Measurements from ENCODE around the gene DOCK4. TPM values are rescaled to one million over a fixed set of nuclear protein-coding genes. Genes with fewer than 3 reads are reported as not detected.

Gene DOCK4
- polyA plus RNA-seq, 1 donor (not counting 4 experiments of a cell fraction or from before 2014, with no cell fraction given), result 13.9 TPM

DNA sequence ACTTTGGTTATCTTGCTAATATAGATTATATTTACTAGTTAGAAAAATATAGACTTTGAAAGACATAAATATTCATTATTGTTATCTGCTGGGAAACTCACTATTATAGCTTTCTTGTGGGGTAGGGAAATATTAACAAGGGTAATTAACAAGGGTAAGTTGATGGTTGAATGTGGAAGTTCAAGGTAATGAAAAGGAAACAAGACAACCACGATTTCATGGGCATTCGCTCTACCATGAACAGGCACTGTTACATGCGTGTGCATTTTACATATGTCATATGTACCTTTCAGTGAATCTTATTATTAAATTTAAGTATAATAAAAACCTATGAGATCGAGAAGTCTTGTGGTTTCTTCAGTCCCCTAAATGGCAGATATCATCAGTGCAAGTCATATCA is 392.9 kb downstream of the DOCK4 start:
- Histone ChIP-seq H3K27me3 (ENCODE audit: control insufficient read depth, extremely low read depth, insufficient read depth, low read length) (no peaks in the 10 kb centered on the region), H3K4me2 (ENCODE audit: control insufficient read depth, extremely low read depth, insufficient read depth, low read depth, low read length) (no peak overlapping the region), H3K9me1 (ENCODE audit: control insufficient read depth, extremely low read depth, insufficient read depth, low read length) (no peaks in the 10 kb centered on the region), H3K79me2 (ENCODE audit: control insufficient read depth, insufficient read depth, low read length) (no peaks in the 10 kb centered on the region), H3K9ac (ENCODE audit: control insufficient read depth, extremely low read depth, insufficient read depth, low read length) (no peak overlapping the region), H2AFZ (ENCODE audit: control insufficient read depth, low read length) (no peak overlapping the region), H4K20me1 (ENCODE audit: control insufficient read depth, extremely low read depth, insufficient read depth, low read length) (no peaks in the 10 kb centered on the region), H3K4me1 (ENCODE audit: control insufficient read depth, extremely low read depth, insufficient read depth, low read length) (no peaks in the 10 kb centered on the region), H3K27ac (ENCODE audit: control insufficient read depth, insufficient read depth, low read length) (no peak overlapping the region), H3K9me3 (ENCODE audit: control insufficient read depth, low read depth, low read length) (no peaks in the 10 kb centered on the region), H3K36me3 (ENCODE audit: control insufficient read depth in 2 of 2, extremely low read depth in 1 of 2, insufficient read depth in 2 of 2, low read length in 2 of 2) (no peaks in the 10 kb centered on the region), H3K4me3 (ENCODE audit: control insufficient read depth in 2 of 3, extremely low read depth in 1 of 3, insufficient read depth in 2 of 3, low read depth in 1 of 3, low read length in 3 of 3) (no peak overlapping the region)
- TF ChIP-seq EZH2 (IDR thresholded peaks at IDR 0.05; ENCODE audit: low read length), result no peak
- TF ChIP-seq, protein P1, sequence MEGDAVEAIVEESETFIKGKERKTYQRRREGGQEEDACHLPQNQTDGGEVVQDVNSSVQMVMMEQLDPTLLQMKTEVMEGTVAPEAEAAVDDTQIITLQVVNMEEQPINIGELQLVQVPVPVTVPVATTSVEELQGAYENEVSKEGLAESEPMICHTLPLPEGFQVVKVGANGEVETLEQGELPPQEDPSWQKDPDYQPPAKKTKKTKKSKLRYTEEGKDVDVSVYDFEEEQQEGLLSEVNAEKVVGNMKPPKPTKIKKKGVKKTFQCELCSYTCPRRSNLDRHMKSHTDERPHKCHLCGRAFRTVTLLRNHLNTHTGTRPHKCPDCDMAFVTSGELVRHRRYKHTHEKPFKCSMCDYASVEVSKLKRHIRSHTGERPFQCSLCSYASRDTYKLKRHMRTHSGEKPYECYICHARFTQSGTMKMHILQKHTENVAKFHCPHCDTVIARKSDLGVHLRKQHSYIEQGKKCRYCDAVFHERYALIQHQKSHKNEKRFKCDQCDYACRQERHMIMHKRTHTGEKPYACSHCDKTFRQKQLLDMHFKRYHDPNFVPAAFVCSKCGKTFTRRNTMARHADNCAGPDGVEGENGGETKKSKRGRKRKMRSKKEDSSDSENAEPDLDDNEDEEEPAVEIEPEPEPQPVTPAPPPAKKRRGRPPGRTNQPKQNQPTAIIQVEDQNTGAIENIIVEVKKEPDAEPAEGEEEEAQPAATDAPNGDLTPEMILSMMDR (optimal IDR thresholded peaks at IDR 0.05 in 1 of 3, IDR thresholded peaks at IDR 0.05 in 1 of 3, conservative IDR thresholded peaks at IDR 0.05 in 1 of 3; ENCODE audit: extremely low read depth in 1 of 3, insufficient read depth in 2 of 3, low read length in 3 of 3), result no peak
- DNase-seq (ENCODE audit: low read depth, low spot score) (no peak), FAIRE-seq (no peak)
- dilution Hi-C loops (cut with MboI; ENCODE audit: extremely low pct_ligation_motif_present, low sequenced_read_pairs), result no loop called here

DNA sequence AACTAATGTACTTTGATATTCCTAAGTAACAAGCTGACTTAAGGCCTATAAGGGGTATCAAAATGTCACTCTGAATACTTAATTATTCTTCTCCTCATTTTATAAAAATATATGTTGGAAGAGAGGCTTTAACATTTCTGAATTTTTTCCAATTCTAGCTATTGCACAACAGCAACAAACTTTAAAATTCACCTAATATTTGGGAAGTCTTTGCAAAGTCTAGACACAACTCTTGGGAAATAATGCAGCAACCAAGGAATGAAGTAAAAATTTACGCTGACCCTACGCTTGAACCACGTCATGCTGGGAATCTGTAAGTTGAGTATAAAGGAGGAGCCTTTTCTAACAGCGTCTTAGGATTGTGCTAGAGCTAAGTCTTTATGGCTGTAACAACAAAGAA is 400.0 kb downstream of the DOCK4 start:
- no peaks in the 10 kb centered on the region for H3K36me3 ChIP-seq (ENCODE audit: control insufficient read depth in 2 of 2, extremely low read depth in 1 of 2, insufficient read depth in 2 of 2, low read length in 2 of 2)
- H3K27me3 ChIP-seq (ENCODE audit: control insufficient read depth, extremely low read depth, insufficient read depth, low read length), result no peaks in the 10 kb centered on the region
- no peak overlapping the region for H3K9ac ChIP-seq (ENCODE audit: control insufficient read depth, extremely low read depth, insufficient read depth, low read length)
- H3K9me3 ChIP-seq (ENCODE audit: control insufficient read depth, low read depth, low read length), result no peaks in the 10 kb centered on the region
- DNase-seq (ENCODE audit: low read depth, low spot score) (no peak), FAIRE-seq (no peak)
- H3K4me3 ChIP-seq (ENCODE audit: control insufficient read depth in 2 of 3, extremely low read depth in 1 of 3, insufficient read depth in 2 of 3, low read depth in 1 of 3, low read length in 3 of 3), result no peak overlapping the region
- TF ChIP-seq, protein P1 (optimal IDR thresholded peaks at IDR 0.05 in 1 of 3, IDR thresholded peaks at IDR 0.05 in 1 of 3, conservative IDR thresholded peaks at IDR 0.05 in 1 of 3; ENCODE audit: extremely low read depth in 1 of 3, insufficient read depth in 2 of 3, low read length in 3 of 3), result no peak
- no peak for TF ChIP-seq EZH2 (IDR thresholded peaks at IDR 0.05; ENCODE audit: low read length)
- peaks cover 6% of the 10 kb centered on the region for H3K4me1 ChIP-seq (ENCODE audit: control insufficient read depth, extremely low read depth, insufficient read depth, low read length)
- H4K20me1 ChIP-seq (ENCODE audit: control insufficient read depth, extremely low read depth, insufficient read depth, low read length), result no peaks in the 10 kb centered on the region
- H3K27ac ChIP-seq (ENCODE audit: control insufficient read depth, insufficient read depth, low read length), result no peak overlapping the region
- H3K79me2 ChIP-seq (ENCODE audit: control insufficient read depth, insufficient read depth, low read length), result no peaks in the 10 kb centered on the region
- dilution Hi-C loops (cut with MboI; ENCODE audit: extremely low pct_ligation_motif_present, low sequenced_read_pairs), result no loop called here
- no peaks in the 10 kb centered on the region for H3K9me1 ChIP-seq (ENCODE audit: control insufficient read depth, extremely low read depth, insufficient read depth, low read length)
- H3K4me2 ChIP-seq (ENCODE audit: control insufficient read depth, extremely low read depth, insufficient read depth, low read depth, low read length), result no peak overlapping the region
- no peak overlapping the region for H2AFZ ChIP-seq (ENCODE audit: control insufficient read depth, low read length)
